B cell (primary cell): ENCODE data around the gene PDE6B. TPM values are rescaled to one million over a fixed set of nuclear protein-coding genes. Genes with fewer than 3 reads are reported as not detected.

Experiments
- ATAC-seq: fragments of 200-7000 bp; cut with Tn5 transposase; one replicate; pipeline ENCODE4 v1.10.0; 2021; ENCODE audit warnings: low read depth, mild to moderate bottlenecking, moderate number of reproducible peaks, moderate library complexity
- CTCF ChIA-PET: fragments of 350-600 bp; sonication (Branson Sonifier 250); formaldehyde crosslinking; loops from one replicate; lab custom pipeline; 2021; ENCODE audit warnings: antibody characterized with exemption, inconsistent platforms; lab: Charles Lee
- POLR2A ChIA-PET: fragments of 350-600 bp; sonication (Branson Sonifier 250); formaldehyde crosslinking; loops from one replicate; lab custom pipeline; 2021; ENCODE audit warnings: antibody characterized with exemption; lab: Charles Lee
- DNase-seq: peaks from one replicate; pipeline ENCODE4 v3.0.0; 2013
- H2AFZ ChIP-seq: 2 replicates; pipeline ENCODE4 v1.6.1; 2012; ENCODE audit warnings: mild to moderate bottlenecking, low read depth, low read length; ENCODE audit not compliant: insufficient read depth, poor library complexity, severe bottlenecking
- H3K27ac ChIP-seq, 2 donors: 1 replicate in 1 of 2; 2 replicates in 1 of 2; pipeline ENCODE4 v1.5.1; 2012 to 2013; ENCODE audit warnings: low read length in 2 of 2, mild to moderate bottlenecking in 2 of 2, moderate library complexity in 1 of 2
- H3K27me3 ChIP-seq, 4 experiments: fragments of 200-600 bp in 1 of 4; sonication (generic) in 1 of 4; replicated peaks in 1 of 4; 1 replicate in 2 of 4; 2 replicates in 2 of 4; pipeline versions ENCODE4 v1.6.1 to v1.7.0; 2013 to 2016; ENCODE audit warnings: low read length in 3 of 4, mild to moderate bottlenecking in 2 of 4, mixed read lengths in 1 of 4, moderate library complexity in 1 of 4; ENCODE audit not compliant: insufficient read depth in 4 of 4, control insufficient read depth in 3 of 4; ENCODE audit errors: control extremely low read depth in 1 of 4
- H3K36me3 ChIP-seq, 2 experiments: replicated peaks in 1 of 2; 1 replicate in 1 of 2; 2 replicates in 1 of 2; pipeline versions ENCODE4 v1.6.1 to v1.7.1; 2013; ENCODE audit warnings: low read length in 1 of 2; ENCODE audit not compliant: insufficient read depth in 2 of 2, control insufficient read depth in 1 of 2; ENCODE audit errors: control extremely low read depth in 1 of 2, extremely low read depth in 1 of 2
- H3K4me1 ChIP-seq, 2 donors: fragments of 200-600 bp in 1 of 2; sonication (generic) in 1 of 2; 1 replicate in 1 of 2; 2 replicates in 1 of 2; pipeline versions ENCODE4 v1.5.1 to v1.6.1; 2013 to 2017; ENCODE audit warnings: low read length in 2 of 2; ENCODE audit not compliant: control insufficient read depth in 2 of 2, insufficient read depth in 2 of 2
- H3K4me2 ChIP-seq: replicated peaks from 2 replicates; pipeline ENCODE3; 2012; ENCODE audit warnings: mild to moderate bottlenecking, low read depth, low read length; ENCODE audit not compliant: poor library complexity, severe bottlenecking
- H3K4me3 ChIP-seq, 5 experiments: fragments of 200-600 bp in 1 of 5; sonication (generic) in 1 of 5; 1 replicate in 3 of 5; 2 replicates in 2 of 5; pipeline versions ENCODE4 v1.5.1 to v1.7.0; 2011 to 2016; ENCODE audit warnings: low read length in 4 of 5, mild to moderate bottlenecking in 4 of 5, low read depth in 2 of 5, control low read depth in 1 of 5, moderate library complexity in 1 of 5; ENCODE audit not compliant: insufficient read depth in 1 of 5; ENCODE audit errors: control extremely low read depth in 1 of 5, extremely low read depth in 1 of 5
- H3K79me2 ChIP-seq: fragments of 200-600 bp; sonication (generic); one replicate; pipeline ENCODE4 v1.6.0; 2016; ENCODE audit warnings: low read length; ENCODE audit not compliant: control insufficient read depth, insufficient read depth
- H3K9ac ChIP-seq: fragments of 200-600 bp; sonication (generic); 2 replicates; pipeline ENCODE4 v1.6.1; 2017; ENCODE audit warnings: mild to moderate bottlenecking, low read length, moderate library complexity
- H3K9me3 ChIP-seq, 3 donors: one replicate each; pipeline versions ENCODE4 v1.6.1 to v1.7.1; 2013; ENCODE audit warnings: low read length in 2 of 3; ENCODE audit not compliant: control insufficient read depth in 2 of 3, insufficient read depth in 1 of 3; ENCODE audit errors: control extremely low read depth in 1 of 3
- H4K20me1 ChIP-seq: 2 replicates; pipeline ENCODE4 v1.6.0; 2012; ENCODE audit warnings: mild to moderate bottlenecking, low read length; ENCODE audit not compliant: insufficient read depth, control insufficient read depth, poor library complexity, severe bottlenecking
- H3K27ac Mint-ChIP-seq: one replicate; pipeline ENCODE4 v1.8.0; 2021; ENCODE audit warnings: mixed read lengths
- H3K27me3 Mint-ChIP-seq: one replicate; pipeline ENCODE4 v1.8.0; 2021; ENCODE audit warnings: mixed read lengths
- H3K4me1 Mint-ChIP-seq: one replicate; pipeline ENCODE4 v1.8.0; 2021; ENCODE audit warnings: mixed read lengths
- H3K4me3 Mint-ChIP-seq: one replicate; pipeline ENCODE4 v1.8.0; 2021; ENCODE audit warnings: mixed read lengths
- H3K9me3 Mint-ChIP-seq: one replicate; pipeline ENCODE4 v1.8.0; 2022; ENCODE audit warnings: mixed read lengths; ENCODE audit not compliant: insufficient read depth
- EZH2 ChIP-seq: IDR thresholded peaks from 2 replicates; pipeline ENCODE4 v1.6.1; 2012; ENCODE audit warnings: borderline replicate concordance, low read depth, mild to moderate bottlenecking, moderate library complexity, low read length; ENCODE audit not compliant: insufficient read depth, poor library complexity, severe bottlenecking
- WGBS: methylation state at CpG from one replicate; pipeline ENCODE4 v1.1.5; 2013; ENCODE audit warnings: missing lambda C conversion rate; ENCODE audit not compliant: insufficient coverage; 5-methylcytosine and 5-hydroxymethylcytosine counted together
- intact Hi-C: fragments of 100-400 bp; cut with micrococcal nuclease; formaldehyde crosslinking; loops from one replicate; pipeline ENCODE4 v1.10.0; 2022
- polyA plus RNA-seq: library from polyadenylated mRNA; depleted of rRNA; stranded (reverse); fragments of >200 nt; gene quantifications from 2 replicates; pipeline ENCODE4 v1.2.3, GENCODE V29; 2012
- total RNA-seq, 2 donors: library from RNA; stranded (reverse); fragments of 120-200 nt in 1 of 2; gene quantifications; 1 replicate in 1 of 2; 2 replicates in 1 of 2; pipeline versions ENCODE4 v1.2.3 to v1.2.4, GENCODE V29; 2013 to 2022
- TF ChIP-seq, protein P1 (sequence below): fragments of 200-600 bp; IDR thresholded peaks from one replicate; pipeline ENCODE4 v1.8.0; 2022; ENCODE audit warnings: antibody characterized with exemption, mild to moderate bottlenecking

PDE6B gene
- total and polyA plus RNA-seq, 2 donors (not counting 1 experiment from before 2014, with no cell fraction given): 20.0 to 25.2 TPM

DNA sequence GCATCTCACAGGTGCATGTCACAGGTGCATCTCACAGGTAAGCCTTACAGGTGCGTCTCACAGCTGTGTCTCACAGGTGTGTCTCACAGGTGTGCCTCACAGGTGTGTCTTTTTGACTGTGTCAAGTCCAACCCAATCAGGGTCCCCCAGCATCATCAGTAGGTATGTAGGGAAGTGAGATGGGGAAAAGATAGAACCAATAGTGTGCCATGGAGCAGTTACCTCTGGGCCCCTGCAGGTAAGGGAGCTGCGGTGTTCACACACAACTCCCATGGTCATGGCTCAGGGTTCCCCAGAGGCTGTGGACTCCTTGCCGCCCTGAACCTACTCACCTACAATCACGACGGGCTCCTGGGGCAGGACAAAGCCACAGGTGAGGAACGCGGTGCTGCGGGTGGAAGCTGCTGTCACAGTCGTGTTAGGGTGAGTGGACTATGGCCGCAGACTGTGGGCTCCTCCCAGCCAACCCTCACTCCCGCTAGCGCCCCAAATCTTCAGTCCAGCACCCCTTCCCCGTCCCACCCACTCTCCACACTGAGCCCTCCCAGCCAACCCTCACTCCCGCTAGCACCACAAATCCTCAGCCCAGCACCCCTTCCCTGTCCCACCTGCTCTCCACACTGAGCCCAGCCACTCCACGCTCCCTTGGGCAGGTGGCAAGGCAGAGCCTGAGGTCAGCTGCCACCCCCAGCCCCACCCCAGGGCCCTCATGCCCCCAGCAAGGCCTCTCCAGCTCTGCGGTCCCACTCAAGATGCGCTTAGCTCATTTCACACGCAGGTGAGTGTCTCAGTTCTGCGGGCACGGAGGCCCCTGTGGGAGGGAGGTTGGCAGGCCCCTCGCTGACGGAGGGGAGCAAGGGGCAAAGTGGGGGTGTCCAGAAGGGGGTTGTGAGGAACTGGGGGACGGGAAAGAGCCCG lies 2.1 kb upstream of the PDE6B start:
- H3K9ac ChIP-seq: no peak overlapping the region
- H3K4me1 ChIP-seq: no peaks in the 10 kb centered on the region
- H3K79me2 ChIP-seq: no peaks in the 10 kb centered on the region
- Mint-ChIP-seq H3K27ac (no peak overlapping the region), H3K9me3 (no peaks in the 10 kb centered on the region), H3K4me3 (no peak overlapping the region), H3K4me1 (no peaks in the 10 kb centered on the region), H3K27me3 (peaks cover 11% of the 10 kb centered on the region)
- DNase-seq: no peak
- no peak overlapping the region for H3K4me3 ChIP-seq
- ATAC-seq: no peak
- no peaks in the 10 kb centered on the region for H3K36me3 ChIP-seq
- TF ChIP-seq, protein P1, sequence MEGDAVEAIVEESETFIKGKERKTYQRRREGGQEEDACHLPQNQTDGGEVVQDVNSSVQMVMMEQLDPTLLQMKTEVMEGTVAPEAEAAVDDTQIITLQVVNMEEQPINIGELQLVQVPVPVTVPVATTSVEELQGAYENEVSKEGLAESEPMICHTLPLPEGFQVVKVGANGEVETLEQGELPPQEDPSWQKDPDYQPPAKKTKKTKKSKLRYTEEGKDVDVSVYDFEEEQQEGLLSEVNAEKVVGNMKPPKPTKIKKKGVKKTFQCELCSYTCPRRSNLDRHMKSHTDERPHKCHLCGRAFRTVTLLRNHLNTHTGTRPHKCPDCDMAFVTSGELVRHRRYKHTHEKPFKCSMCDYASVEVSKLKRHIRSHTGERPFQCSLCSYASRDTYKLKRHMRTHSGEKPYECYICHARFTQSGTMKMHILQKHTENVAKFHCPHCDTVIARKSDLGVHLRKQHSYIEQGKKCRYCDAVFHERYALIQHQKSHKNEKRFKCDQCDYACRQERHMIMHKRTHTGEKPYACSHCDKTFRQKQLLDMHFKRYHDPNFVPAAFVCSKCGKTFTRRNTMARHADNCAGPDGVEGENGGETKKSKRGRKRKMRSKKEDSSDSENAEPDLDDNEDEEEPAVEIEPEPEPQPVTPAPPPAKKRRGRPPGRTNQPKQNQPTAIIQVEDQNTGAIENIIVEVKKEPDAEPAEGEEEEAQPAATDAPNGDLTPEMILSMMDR: no peak
- TF ChIP-seq EZH2: no peak
- no peak overlapping the region for H3K27ac ChIP-seq
- 83% methylated on average over 23 of the region's 24 CpGs for WGBS
- ChIA-PET POLR2A (no interaction called here), CTCF (no interaction called here)
- H2AFZ ChIP-seq: no peak overlapping the region
- H3K4me2 ChIP-seq: no peak overlapping the region
- intact Hi-C loops: no loop called here
- H3K9me3 ChIP-seq: peaks cover 0 to 36% (median 0%) of the 10 kb centered on the region in 3 donors
- H3K27me3 ChIP-seq: peaks cover 0 to 6% (median 0%) of the 10 kb centered on the region in 4 experiments
- H4K20me1 ChIP-seq: no peaks in the 10 kb centered on the region
